ENCODE results near the gene RABAC1.
"Not testable (repeated sequence)": the region's sequence is repeated elsewhere in the genome, so short reads cannot be mapped to it uniquely, and the experiment has no call there.

Gene RABAC1

DNA sequence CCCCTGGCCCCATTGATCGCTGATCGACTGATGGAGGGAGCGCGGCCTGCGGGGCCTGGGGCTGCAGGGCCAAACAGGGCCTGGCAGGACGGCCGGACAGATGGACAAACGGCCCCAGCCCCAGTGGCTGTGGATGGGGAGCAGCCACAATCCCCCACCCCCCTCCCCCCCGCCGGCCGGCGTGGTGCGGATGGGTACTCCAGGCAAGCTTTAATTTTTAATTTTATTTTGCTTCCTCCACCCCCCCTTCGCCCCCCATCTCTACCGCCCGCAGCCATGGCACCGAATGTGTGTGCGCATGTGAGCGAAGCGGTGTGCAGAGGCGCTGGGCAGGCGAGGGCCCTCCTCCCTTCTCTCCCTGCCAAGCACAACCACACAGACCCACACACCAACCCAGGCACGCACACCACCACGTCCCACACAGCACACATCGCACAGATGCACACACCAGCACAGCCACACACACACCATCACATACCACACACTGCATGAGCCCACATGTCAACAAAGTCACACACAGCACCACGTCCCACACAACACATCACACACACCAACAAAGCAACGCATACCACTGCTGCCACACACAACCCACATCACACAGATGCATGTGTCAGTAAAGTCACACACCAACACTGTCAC is 43.2 kb downstream of the RABAC1 start:
- no peak for DNase-seq (ENCODE audit: low spot score)

DNA sequence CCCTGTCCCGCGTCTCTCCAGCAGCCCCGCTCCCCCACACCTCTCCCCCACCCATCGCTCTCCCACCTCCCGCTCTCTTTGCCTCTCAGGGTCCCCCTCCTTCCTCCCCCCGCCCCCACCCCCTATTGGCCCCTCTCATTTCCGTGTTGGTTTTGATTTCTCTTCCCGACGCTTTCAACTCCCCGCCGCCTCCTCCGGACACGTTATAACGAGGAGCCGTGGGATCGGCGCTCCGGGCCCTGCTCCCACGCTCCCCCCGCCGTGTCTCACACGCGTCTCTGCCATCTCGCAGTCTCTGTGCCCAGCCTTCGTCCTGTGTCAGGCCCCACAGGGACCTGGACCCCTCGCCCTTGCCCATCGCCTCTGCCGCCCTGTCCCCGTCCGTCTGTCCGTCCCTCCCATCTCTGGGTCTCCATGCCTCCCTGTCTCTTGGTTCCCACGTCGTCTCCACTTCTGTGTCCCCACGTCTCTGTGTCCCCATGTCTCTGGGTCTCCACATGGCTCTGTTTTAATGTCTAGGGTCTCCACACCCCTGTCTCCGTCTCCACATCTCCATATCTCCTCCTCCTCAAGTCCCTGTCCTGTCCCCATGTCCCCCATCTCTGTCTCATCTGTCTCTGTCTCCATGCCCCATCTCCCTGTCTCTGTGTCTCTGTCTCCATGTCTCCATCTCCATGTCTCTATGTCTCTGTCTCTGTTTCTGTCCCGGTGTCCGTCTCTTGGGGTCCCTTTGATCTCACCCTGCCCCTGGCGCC is 43.9 kb downstream of the RABAC1 start:
- DNase-seq (ENCODE audit: low spot score) = no peak

DNA sequence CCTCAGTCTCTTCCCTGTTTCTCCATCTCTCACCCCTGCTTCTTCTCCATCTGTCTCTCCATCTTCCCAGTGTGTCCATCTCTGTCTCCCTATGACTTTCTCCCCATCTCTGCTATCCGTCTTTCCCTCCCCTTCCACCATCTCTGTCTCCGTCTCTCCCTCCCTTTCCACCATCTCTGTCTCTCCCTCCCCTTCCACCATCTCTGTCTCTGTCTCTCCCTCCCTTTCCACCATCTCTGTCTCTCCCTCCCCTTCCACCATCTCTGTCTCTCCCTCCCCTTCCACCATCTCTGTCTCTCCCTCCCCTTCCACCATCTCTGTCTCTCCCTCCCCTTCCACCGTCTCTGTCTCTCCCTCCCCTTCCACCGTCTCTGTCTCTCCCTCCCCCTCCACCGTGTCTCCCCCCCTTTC is 44.7 kb downstream of the RABAC1 start:
- not testable (repeated sequence) for DNase-seq (ENCODE audit: low spot score)

- no peak for DNase-seq (ENCODE audit: low spot score)
Measured at GRCh38 chr19:41913538-41914423, 45.3 kb downstream of the RABAC1 start.

- no peak for DNase-seq (ENCODE audit: low spot score)
Measured at GRCh38 chr19:41912899-41913537, 46.1 kb downstream of the RABAC1 start.

DNA sequence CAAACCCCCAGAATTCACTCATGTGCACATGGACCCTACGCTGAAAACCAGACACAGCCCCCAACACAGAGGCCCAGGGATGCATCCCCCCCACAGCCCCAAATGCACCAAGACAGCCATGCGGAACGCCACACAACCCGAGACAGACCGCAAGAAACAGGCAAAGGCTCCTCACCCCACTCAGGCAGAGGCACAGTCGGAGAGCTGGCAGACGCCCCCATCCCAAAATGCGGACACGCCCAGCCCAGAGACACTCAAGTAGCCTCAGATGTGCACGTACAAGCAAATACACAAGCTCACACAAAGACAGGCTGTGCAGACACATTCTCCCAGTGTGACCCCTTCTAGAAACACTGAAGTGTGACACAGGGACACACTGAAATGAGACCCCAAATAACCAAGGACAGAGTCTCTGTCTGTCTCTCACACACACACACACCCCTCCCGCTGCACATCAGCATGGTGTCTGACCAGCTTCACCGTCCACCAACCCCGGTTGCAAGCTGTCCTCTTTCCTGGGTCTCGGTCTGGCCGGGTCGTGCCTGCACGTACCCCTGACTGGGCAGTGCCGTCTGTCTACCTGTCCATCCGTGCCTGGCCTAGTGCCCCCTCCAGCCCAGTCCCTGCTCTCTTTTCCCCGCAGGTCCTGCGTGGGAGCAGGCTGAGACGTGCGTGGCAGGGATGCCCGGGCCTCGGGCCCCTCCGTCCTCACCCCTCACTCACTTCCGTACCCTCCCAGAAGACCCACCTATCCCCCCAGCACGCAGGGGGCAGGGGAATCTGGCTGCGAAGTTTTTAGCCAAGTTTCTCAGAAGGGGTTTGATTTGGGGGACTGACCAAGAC is 47.0 kb downstream of the RABAC1 start:
- DNase-seq (ENCODE audit: low spot score) = no peak

GRCh38 chr19:41910992-41911888 is 47.9 kb downstream of the RABAC1 start:
- no peak for DNase-seq (ENCODE audit: low spot score)

DNA sequence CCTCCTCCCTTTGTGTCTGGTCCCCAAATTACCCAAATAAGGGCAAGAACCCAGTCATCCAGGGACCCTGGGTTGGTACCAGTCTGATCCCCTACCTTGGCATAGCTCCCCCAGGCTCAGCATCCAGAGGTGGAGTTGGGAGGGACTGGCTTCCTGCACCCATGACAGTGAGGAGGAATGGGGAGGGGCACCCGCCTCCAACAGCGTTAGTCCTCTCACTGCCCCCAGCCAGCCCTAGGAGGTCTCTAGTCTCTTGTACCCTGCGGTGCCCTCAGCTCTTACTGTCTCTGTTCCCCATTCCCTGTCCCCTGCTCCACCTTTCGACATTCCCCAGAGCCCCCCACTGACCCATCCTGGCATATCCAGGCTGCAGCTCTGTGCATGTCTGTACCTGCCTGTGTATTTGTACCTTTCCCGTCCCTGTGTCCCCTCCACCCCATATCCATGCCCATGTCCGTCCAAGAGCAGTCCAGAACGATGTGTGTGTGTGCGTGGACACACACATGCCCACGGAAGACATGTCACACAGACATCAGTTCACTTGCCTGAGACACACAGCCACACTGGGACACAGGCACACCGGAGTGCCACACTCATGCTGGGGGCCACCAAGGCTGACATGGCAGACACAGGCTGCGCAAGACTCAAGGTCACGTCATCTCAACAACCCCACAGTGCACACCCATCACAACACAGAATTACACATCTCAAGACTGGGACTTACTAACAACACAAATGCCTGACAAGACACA is 48.7 kb downstream of the RABAC1 start:
- no peak for DNase-seq (ENCODE audit: low spot score)

DNA sequence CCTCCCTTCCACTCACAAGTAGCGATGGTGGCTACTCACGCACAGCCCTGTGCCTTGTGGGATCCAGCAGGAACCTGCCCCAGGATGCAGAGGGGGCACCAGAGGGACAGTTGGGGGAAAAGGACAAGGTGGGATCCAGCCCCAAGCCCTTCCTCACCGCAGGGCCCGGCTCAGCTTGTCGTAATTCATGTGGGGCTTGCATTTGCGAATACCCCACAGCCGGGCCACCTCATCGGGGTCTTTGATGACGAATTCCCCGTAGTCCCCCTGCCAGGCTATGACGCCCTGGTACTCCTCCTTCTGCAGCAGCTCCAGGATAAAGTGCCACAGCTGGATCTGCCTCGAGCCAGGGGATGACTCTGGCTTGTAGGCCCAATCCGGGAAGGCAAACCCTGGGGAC is 49.4 kb downstream of the RABAC1 start:
- DNase-seq (ENCODE audit: low spot score) = no peak

DNA sequence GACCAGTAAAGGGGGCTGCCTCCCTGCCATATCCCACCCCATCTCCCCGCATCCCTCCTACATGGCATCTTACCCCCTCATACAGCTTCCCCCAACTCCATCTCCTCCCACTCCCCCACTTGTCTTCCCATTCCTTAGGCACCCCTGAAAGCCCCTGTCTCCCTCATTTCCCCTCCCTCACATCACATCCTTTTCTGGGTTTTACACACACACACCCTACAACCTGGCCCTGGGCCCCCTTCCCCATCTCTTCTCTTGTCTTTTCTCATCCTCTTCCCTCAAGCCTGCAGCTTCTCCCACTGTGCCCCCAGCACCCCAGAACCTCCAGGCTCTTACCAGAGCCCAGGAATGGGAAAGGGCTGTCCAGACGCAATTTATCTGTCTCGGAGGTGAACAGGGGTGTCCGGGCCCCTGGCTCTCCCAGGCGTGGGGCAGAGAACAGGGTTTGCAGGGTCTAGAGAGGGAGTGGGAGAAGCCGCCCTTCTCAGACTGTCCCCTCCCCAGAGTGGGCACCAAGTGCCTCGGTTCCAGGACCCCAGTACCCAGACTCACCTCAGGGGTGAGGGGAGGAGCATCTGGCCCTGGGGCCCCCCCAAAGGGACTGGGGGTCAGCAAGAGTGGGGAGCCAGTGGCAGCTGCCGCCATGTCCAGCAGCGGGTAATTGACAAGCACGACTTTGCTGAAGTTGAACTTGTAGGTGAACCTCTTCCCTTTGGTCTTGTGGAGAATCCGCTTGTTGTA is 50.2 kb downstream of the RABAC1 start:
- DNase-seq (ENCODE audit: low spot score) = no peak

- no peak for DNase-seq (ENCODE audit: low spot score)
Measured at GRCh38 chr19:41907994-41908615, 51.0 kb downstream of the RABAC1 start.

DNA sequence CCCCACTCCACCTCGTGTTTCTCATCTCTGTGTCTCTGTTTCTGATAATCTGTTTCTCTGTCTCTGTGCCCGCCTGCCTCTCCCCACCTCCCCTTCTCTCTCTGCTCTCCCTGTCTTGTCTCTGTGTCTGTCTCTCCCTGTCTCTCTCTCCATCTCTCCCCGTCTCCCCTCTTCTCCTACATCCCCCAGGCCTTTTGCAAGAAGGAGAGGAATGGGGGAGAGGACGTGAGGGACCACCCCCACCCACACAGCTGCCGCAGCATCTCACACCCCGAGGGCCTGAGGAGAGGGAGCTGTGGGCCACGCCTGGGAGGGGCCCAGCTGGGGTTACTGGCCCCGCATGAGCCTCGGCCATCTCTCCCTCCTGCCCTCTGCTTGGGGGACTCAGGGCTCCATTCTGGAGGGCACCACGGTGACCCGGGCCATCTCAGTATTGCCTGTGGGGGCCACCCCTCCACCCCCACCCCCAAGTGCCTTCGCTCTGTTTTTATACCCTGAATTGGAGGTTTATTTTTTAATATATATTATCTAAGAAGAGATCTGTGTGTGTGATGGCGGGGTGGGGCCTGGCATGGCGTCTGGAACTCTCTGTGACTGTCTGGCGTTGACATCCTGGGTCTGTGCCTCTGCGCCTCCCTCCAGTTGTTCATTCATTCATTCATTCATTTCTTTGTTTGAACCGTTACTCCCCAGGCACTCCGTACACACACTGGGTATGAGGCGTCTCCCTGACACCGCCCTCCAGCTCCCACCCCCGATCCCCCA is 52.0 kb downstream of the RABAC1 start:
- DNase-seq (ENCODE audit: low spot score) = no peak

Measured in ecto neural progenitor cell (in vitro differentiated cells).